C4-2B (cell line): ENCODE data around the gene NCAM2.

ENCODE experiments used
- ZFX ChIP-seq: fragments of 450-650 bp; IDR thresholded peaks from 2 replicates; pipeline ENCODE4 v1.6.1; 2017
- TF ChIP-seq, protein P1 (sequence below): fragments of 450-650 bp; conservative IDR thresholded peaks from 2 replicates; pipeline ENCODE4 v1.5.1; 2017; ENCODE audit warnings: mild to moderate bottlenecking

DNA sequence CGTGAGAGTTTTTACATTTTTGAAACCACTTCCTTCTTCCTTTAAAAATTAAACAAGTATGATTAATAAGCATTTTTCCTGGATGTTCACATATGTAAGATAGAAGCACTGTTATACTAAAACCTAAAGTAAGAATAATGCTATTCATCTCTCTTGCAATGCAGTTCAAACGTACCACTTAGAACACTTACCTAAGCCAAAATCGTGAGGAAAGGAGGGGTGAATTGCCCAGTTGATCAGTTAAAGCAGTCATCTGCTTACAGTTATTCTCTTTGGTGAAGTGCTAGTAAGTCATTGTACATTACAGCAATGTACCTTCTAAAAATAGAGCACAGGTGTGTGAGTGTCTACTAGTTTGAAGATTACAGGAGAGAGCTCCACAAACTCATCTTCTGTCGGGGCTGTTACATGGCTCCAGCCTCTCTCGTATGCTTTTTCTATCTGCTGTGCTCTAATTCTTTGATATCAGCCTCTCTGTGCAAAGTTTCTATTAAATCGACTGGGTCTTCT lies 3.4 kb downstream of the NCAM2 start:
- TF ChIP-seq, protein P1, sequence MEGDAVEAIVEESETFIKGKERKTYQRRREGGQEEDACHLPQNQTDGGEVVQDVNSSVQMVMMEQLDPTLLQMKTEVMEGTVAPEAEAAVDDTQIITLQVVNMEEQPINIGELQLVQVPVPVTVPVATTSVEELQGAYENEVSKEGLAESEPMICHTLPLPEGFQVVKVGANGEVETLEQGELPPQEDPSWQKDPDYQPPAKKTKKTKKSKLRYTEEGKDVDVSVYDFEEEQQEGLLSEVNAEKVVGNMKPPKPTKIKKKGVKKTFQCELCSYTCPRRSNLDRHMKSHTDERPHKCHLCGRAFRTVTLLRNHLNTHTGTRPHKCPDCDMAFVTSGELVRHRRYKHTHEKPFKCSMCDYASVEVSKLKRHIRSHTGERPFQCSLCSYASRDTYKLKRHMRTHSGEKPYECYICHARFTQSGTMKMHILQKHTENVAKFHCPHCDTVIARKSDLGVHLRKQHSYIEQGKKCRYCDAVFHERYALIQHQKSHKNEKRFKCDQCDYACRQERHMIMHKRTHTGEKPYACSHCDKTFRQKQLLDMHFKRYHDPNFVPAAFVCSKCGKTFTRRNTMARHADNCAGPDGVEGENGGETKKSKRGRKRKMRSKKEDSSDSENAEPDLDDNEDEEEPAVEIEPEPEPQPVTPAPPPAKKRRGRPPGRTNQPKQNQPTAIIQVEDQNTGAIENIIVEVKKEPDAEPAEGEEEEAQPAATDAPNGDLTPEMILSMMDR = no peak
- TF ChIP-seq ZFX = no peak
